HepG2 (cell line): ENCODE data around the gene STK24. TPM values are rescaled to one million over a fixed set of nuclear protein-coding genes. Genes with fewer than 3 reads are reported as not detected.

ENCODE experiments used
- CEBPG ChIP-seq: IDR thresholded peaks from 2 replicates; pipeline ENCODE4 v1.6.1; 2016
- E2F2 ChIP-seq: sonication (generic); formaldehyde crosslinking; IDR thresholded peaks from 2 replicates; pipeline ENCODE4 v1.4.0; 2020; ENCODE audit warnings: missing genetic modification reagents, borderline replicate concordance
- GATAD2A ChIP-seq: IDR thresholded peaks from 2 replicates; pipeline ENCODE4 v1.6.1; 2016
- HNF4A ChIP-seq: sonication (generic); formaldehyde crosslinking; IDR thresholded peaks from 2 replicates; pipeline ENCODE4 v1.4.0; 2020; ENCODE audit warnings: missing genetic modification reagents
- JUNB ChIP-seq: sonication (generic); formaldehyde crosslinking; IDR thresholded peaks from 2 replicates; pipeline ENCODE4 v1.8.0; 2022; ENCODE audit warnings: missing genetic modification reagents, mild to moderate bottlenecking, borderline replicate concordance
- MATR3 ChIP-seq: sonication (generic); formaldehyde crosslinking; IDR thresholded peaks from 2 replicates; pipeline ENCODE4 v1.4.0; 2020; ENCODE audit warnings: missing genetic modification reagents
- NKX3-1 ChIP-seq: sonication (generic); formaldehyde crosslinking; IDR thresholded peaks from 2 replicates; pipeline ENCODE4 v1.5.0; 2020; ENCODE audit warnings: missing genetic modification reagents
- PRMT3 ChIP-seq: sonication (generic); formaldehyde crosslinking; IDR thresholded peaks from 2 replicates; pipeline ENCODE4 v1.8.1; 2022; ENCODE audit warnings: low read depth, mild to moderate bottlenecking, moderate library complexity, missing genetic modification reagents, borderline replicate concordance
- SALL1 ChIP-seq: sonication (generic); formaldehyde crosslinking; IDR thresholded peaks from 2 replicates; pipeline ENCODE4 v1.8.0; 2022; ENCODE audit warnings: mild to moderate bottlenecking, missing genetic modification reagents
- TBX2 ChIP-seq: sonication (generic); formaldehyde crosslinking; IDR thresholded peaks from 2 replicates; pipeline ENCODE4 v1.5.0; 2020; ENCODE audit warnings: missing genetic modification reagents, mild to moderate bottlenecking, borderline replicate concordance
- ZBTB38 ChIP-seq: sonication (generic); formaldehyde crosslinking; IDR thresholded peaks from 2 replicates; pipeline ENCODE4 v1.5.1; 2020; ENCODE audit warnings: mild to moderate bottlenecking, missing genetic modification reagents
- ZFP36L2 ChIP-seq: sonication (generic); formaldehyde crosslinking; IDR thresholded peaks from 2 replicates; pipeline ENCODE4 v1.4.0; 2020; ENCODE audit warnings: missing genetic modification reagents
- ZFX ChIP-seq: sonication (generic); formaldehyde crosslinking; IDR thresholded peaks from 2 replicates; pipeline ENCODE4 v1.4.0; 2020; ENCODE audit warnings: mild to moderate bottlenecking, low read depth, missing genetic modification reagents, moderate library complexity
- ZNF124 ChIP-seq: sonication (generic); formaldehyde crosslinking; IDR thresholded peaks from 2 replicates; pipeline ENCODE4 v1.4.0; 2020; ENCODE audit warnings: missing genetic modification reagents
- ZNF317 ChIP-seq: sonication (generic); formaldehyde crosslinking; IDR thresholded peaks from 2 replicates; pipeline ENCODE4 v1.5.0; 2020; ENCODE audit warnings: mild to moderate bottlenecking, missing genetic modification reagents
- ZNF543 ChIP-seq: sonication (generic); formaldehyde crosslinking; IDR thresholded peaks from 2 replicates; pipeline ENCODE4 v1.4.0; 2020; ENCODE audit warnings: mild to moderate bottlenecking, missing genetic modification reagents
- polyA plus RNA-seq, 8 experiments: library from polyadenylated mRNA; depleted of rRNA in 3 of 8; stranded (reverse) in 7 of 8; unstranded in 1 of 8; fragments of >200 nt; fragmentation: Illumina TruSeq in 4 of 8; extraction: Trizol in 4 of 8; gene quantifications; 2 replicates each; pipeline versions ENCODE4 v1.2.1 to v1.2.3, GENCODE V29; 2011 to 2016; ENCODE audit warnings: low read depth in 4 of 8, missing spikeins in 1 of 8, mixed read lengths in 1 of 8; ENCODE audit not compliant: insufficient read depth in 1 of 8
- total RNA-seq, 5 experiments: library from RNA; depleted of rRNA; stranded (reverse); fragments of >200 nt; fragmentation: Illumina TruSeq; extraction: Trizol; gene quantifications; 2 replicates each; pipeline ENCODE4 v1.2.3, GENCODE V29; 2016; ENCODE audit warnings: low read depth in 1 of 5
- TF ChIP-seq, protein P1 (sequence below): sonication (generic); formaldehyde crosslinking; IDR thresholded peaks from 2 replicates; pipeline ENCODE4 v1.5.0; 2020; ENCODE audit warnings: mild to moderate bottlenecking, missing genetic modification reagents
- TF ChIP-seq, protein P2 (sequence below), 2 experiments: fragments of 450-650 bp in 1 of 2; sonication (generic) in 1 of 2; formaldehyde crosslinking; IDR thresholded peaks; 2 replicates each; pipeline versions ENCODE4 v1.5.0 to v1.8.0; 2020 to 2022; ENCODE audit warnings: mild to moderate bottlenecking in 1 of 2, missing genetic modification reagents in 1 of 2
- TF ChIP-seq, protein P3 (sequence below): sonication (generic); formaldehyde crosslinking; IDR thresholded peaks from 2 replicates; pipeline ENCODE4 v1.9.0; 2021; ENCODE audit warnings: missing genetic modification reagents, borderline replicate concordance
- TF ChIP-seq, protein P4 (sequence below): sonication (generic); formaldehyde crosslinking; IDR thresholded peaks from 2 replicates; pipeline ENCODE4 v1.5.0; 2020; ENCODE audit warnings: missing genetic modification reagents

Gene STK24
- total and polyA plus RNA-seq, 2 of the 13 experiments (the other 11 are each of a cell fraction or from before 2014, with no cell fraction given), result 51.3 to 73.0 TPM

GRCh38 chr13:98495627-98496478 is 81.1 kb downstream of the STK24 start (continued):
- TF ChIP-seq ZNF124 (CRISPR knock-in tag) (no peak), PRMT3 (CRISPR knock-in tag) (no peak), E2F2 (CRISPR knock-in tag) (no peak), ZNF543 (CRISPR knock-in tag) (no peak), MATR3 (CRISPR knock-in tag) (no peak), TBX2 (CRISPR knock-in tag) (peak; percentile 51; the same call in 1 of the 2 replicates), SALL1 (peak; percentile 47), HNF4A (CRISPR knock-in tag) (peak; percentile 53), ZFX (CRISPR knock-in tag) (no peak), CEBPG (CRISPR knock-in tag) (peak; percentile 71), JUNB (CRISPR knock-in tag) (no peak), ZFP36L2 (CRISPR knock-in tag) (no peak), ZBTB38 (CRISPR knock-in tag) (peak; percentile 46; the same call in 1 of the 2 replicates), NKX3-1 (no peak), ZNF317 (no peak), GATAD2A (CRISPR knock-in tag) (peak; percentile 42; the same call in 1 of the 2 replicates)
- TF ChIP-seq, protein P1, sequence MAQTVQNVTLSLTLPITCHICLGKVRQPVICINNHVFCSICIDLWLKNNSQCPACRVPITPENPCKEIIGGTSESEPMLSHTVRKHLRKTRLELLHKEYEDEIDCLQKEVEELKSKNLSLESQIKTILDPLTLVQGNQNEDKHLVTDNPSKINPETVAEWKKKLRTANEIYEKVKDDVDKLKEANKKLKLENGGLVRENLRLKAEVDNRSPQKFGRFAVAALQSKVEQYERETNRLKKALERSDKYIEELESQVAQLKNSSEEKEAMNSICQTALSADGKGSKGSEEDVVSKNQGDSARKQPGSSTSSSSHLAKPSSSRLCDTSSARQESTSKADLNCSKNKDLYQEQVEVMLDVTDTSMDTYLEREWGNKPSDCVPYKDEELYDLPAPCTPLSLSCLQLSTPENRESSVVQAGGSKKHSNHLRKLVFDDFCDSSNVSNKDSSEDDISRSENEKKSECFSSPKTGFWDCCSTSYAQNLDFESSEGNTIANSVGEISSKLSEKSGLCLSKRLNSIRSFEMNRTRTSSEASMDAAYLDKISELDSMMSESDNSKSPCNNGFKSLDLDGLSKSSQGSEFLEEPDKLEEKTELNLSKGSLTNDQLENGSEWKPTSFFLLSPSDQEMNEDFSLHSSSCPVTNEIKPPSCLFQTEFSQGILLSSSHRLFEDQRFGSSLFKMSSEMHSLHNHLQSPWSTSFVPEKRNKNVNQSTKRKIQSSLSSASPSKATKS (CRISPR knock-in tag), result no peak
- TF ChIP-seq, protein P2, sequence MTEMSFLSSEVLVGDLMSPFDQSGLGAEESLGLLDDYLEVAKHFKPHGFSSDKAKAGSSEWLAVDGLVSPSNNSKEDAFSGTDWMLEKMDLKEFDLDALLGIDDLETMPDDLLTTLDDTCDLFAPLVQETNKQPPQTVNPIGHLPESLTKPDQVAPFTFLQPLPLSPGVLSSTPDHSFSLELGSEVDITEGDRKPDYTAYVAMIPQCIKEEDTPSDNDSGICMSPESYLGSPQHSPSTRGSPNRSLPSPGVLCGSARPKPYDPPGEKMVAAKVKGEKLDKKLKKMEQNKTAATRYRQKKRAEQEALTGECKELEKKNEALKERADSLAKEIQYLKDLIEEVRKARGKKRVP (CRISPR knock-in tag; IDR thresholded peaks at IDR 0.05), result no peak
- TF ChIP-seq, protein P3, sequence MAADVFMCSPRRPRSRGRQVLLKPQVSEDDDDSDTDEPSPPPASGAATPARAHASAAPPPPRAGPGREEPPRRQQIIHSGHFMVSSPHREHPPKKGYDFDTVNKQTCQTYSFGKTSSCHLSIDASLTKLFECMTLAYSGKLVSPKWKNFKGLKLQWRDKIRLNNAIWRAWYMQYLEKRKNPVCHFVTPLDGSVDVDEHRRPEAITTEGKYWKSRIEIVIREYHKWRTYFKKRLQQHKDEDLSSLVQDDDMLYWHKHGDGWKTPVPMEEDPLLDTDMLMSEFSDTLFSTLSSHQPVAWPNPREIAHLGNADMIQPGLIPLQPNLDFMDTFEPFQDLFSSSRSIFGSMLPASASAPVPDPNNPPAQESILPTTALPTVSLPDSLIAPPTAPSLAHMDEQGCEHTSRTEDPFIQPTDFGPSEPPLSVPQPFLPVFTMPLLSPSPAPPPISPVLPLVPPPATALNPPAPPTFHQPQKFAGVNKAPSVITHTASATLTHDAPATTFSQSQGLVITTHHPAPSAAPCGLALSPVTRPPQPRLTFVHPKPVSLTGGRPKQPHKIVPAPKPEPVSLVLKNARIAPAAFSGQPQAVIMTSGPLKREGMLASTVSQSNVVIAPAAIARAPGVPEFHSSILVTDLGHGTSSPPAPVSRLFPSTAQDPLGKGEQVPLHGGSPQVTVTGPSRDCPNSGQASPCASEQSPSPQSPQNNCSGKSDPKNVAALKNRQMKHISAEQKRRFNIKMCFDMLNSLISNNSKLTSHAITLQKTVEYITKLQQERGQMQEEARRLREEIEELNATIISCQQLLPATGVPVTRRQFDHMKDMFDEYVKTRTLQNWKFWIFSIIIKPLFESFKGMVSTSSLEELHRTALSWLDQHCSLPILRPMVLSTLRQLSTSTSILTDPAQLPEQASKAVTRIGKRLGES (CRISPR knock-in tag), result no peak
- TF ChIP-seq, protein P4, sequence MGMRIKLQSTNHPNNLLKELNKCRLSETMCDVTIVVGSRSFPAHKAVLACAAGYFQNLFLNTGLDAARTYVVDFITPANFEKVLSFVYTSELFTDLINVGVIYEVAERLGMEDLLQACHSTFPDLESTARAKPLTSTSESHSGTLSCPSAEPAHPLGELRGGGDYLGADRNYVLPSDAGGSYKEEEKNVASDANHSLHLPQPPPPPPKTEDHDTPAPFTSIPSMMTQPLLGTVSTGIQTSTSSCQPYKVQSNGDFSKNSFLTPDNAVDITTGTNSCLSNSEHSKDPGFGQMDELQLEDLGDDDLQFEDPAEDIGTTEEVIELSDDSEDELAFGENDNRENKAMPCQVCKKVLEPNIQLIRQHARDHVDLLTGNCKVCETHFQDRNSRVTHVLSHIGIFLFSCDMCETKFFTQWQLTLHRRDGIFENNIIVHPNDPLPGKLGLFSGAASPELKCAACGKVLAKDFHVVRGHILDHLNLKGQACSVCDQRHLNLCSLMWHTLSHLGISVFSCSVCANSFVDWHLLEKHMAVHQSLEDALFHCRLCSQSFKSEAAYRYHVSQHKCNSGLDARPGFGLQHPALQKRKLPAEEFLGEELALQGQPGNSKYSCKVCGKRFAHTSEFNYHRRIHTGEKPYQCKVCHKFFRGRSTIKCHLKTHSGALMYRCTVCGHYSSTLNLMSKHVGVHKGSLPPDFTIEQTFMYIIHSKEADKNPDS (CRISPR knock-in tag), result no peak
